Amniotic stem cell (primary cell): ENCODE measurements around the gene ZBBX.

Experiments used
- DNase-seq: peaks from one replicate; lab custom pipeline; 2025; lab: John Stamatoyannopoulos, UW

Gene ZBBX

GRCh38 chr3:167305340-167305890 is 74.7 kb downstream of the ZBBX start:
- DNase-seq: no peak

GRCh38 chr3:167304077-167304476 is 76.0 kb downstream of the ZBBX start:
- no peak for DNase-seq

DNA sequence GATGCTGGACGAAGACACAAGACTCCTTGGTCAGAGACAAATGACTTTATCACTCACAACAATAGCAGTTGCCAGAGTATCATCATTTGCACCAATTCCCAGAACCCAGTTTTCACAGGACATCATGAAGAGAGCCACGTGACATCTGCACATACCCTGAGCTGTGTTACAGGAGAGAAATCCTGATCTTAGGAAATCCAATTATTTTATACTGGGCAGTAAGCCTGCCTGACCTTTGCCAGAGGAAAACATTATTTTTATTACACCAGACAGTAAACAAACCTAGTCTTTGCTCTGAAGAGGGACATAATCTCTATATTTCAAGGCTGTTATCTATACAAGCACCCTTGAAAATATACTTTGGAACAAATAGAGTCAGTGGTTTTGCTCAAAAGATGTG is 77.4 kb downstream of the ZBBX start:
- DNase-seq: no peak

DNA sequence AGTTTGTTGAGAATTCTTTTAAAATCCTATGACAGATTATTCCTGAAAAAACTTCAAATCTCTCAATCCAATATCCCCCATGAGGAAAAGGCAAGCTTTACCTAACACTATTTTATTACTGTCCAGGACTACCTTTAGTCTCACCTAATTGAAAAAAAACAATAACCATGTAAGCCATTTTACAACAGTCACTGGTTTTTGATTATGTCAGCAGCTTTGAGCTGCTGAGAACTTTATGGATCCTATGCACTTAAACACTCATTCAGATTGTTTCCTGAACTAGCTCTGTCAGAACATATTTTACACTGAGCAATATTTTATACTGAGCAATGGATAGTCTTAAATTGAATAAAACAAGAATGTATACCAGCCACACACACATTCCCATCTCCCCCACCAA is 79.9 kb downstream of the ZBBX start:
- DNase-seq: no peak

GRCh38 chr3:167289435-167289834 is 90.7 kb downstream of the ZBBX start:
- DNase-seq: no peak

- DNase-seq: no peak
Measured at GRCh38 chr3:167288737-167289136, 91.4 kb downstream of the ZBBX start.

DNA sequence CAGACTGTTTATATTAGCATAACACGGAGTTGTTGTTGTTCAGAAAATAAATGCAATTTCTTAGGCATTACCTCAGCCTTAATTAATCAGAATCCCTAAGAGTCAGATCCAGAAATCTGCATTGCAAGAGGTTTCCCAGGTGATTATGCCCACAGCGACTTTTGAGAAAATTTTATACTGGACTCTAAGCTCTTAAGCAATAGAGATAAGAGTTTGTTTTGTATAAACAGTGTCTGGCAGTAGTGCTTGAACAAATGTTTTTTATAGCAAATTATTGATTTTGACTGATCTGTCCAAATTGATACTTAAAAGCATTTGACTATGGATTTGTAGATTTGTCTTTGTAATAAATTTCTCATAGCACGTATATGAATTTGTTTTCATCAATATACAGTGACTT is 92.8 kb downstream of the ZBBX start:
- DNase-seq: no peak

DNA sequence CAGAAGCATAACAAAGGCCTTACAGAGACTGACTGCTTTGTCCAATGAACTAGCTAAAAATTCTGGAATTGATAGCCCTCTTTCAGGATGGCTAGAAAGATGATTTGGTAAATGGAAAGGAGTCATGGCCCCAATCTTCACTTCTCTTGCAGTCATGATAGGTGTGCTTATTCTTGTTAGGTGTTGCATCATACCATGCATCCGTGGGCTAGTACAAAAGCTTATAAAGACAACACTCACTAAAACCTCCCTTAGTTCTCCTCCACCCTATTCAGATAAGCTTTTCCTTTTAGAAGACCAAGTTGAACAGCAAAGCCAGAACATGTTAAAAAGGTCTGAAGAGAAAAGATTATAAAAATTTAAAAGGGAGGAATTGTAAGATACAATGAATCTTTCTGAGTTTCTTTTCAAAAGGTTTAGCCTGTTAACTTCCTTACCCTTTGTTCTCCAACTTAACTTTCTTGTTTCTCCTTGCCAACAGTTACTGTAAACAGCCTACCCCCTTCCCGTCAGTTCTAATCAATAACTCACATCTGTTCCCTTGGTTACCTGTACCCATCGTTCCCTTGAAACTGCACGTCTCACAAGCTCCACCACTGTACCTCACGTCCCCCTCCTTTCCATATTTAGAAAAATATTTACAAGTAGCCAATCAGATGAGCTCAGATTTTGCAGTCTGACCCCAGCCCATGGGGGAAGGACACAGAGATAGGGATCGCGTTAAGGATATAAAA is 105.8 kb downstream of the ZBBX start:
- no peak for DNase-seq

- no peak for DNase-seq
Measured at GRCh38 chr3:167253037-167253436, 127.1 kb downstream of the ZBBX start.

DNA sequence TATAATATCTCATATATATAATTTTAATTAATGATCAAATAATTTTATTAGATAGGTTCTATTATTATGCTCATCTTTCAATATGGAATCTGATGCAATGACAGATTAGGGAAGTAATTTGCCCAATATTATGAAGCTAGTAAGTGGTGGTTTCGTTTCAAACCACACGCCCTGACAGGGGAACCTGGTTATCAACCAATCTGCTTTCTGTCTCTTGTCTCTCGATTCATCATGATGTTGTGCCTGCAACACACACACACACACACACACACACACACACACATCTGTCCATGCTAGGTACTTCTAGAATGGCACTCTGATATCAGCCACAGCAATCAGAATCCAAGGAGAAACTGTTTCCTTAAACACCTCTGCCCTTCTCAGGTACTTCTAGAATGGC is 128.4 kb downstream of the ZBBX start:
- DNase-seq: no peak

DNA sequence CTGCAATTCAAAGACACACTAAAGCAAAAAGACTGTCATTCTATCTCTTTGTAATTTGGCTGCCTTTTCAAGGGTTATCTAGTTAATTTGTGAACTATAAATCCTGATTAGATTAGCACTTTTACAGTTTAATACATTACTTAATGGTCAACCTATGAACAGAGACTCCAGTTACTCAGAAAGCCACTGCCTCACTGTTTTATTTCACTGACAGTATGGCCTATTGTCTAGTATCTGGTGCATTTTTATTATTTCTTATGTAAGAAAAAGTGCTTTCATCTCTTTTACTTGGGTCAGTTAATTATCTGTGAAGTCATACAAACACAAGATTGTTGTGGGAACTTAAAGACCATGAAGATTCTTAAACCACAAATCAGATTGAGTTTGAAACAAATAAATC is 133.8 kb downstream of the ZBBX start:
- no peak for DNase-seq

DNA sequence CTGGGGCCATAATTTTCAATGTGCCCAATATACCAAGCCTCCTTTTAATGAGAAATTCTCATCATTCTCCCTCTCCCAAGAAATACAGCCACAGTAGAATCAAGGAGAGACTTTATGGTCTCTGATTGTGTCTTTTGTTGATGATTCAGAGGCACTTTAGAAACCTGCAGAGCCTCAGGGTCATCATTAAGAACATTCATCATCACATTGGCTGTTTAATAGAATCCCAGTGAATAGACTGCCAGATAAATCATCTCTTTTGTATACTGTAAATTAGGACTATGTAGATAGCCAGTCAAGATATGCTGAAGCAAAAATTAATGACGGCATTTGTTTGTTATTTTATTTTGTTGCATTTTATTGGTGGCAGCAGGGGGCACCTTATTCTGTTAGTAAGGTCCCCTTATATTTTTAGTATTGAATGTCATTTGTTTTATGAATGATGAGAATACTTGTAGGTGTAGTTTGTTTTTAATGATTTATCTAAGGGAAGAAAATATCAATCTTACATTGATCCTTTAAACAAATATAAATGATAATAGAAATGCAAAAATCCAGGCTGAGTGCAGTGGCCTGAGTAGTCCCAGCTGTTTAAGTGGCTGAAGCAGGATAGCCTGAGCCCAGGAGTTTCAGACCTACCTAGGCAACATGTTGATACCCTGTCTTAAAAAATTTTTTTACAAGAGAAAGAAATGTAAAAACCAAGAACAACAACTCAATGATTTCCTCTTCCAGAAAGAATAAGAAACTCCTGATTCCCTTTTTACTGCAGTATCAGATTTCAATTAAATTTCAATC is 138.8 kb downstream of the ZBBX start:
- DNase-seq: no peak

DNA sequence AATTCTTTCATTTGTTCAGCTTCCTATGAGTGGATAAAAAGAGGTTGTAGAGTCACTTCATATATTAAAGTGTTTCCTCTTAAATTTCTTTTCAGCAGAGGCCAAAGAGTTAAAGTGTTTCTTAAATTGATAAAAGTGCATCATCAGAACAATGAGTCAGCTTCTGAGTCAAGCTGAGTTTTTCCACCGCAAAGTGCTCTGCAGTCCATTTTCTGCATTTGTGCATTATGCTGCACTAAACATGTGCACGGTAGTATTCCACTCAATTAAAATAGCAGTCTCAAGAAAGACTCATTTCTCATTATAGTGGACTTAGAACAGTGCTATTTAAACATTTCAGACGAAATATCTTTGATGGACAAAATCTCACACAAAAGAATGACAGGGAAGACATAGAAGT is 152.0 kb downstream of the ZBBX start:
- no peak for DNase-seq

- DNase-seq: no peak
Measured at GRCh38 chr3:167225821-167226220, 154.3 kb downstream of the ZBBX start.

GRCh38 chr3:167209011-167209410 is 171.1 kb downstream of the ZBBX start:
- DNase-seq: no peak

DNA sequence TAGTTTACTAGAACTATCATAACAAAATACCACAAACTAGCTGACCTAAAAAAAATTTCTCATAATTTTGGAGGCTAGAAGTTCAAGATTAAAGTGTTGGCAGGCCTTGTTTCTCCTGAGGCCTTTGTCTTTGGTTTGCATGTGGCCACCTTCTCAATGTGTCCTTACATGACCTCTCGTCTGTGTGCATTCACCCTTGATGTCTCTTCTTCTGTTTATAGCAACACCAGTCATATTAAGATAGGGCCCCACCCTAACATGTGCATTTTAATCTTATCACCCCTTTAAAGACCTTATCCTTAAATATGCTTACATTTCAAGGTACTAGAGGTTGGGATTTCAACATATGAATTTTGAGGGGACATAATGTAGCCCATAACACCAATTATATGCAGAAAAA is 177.0 kb downstream of the ZBBX start:
- DNase-seq: no peak

- DNase-seq: no peak
Measured at GRCh38 chr3:167198949-167199600, 181.0 kb downstream of the ZBBX start.
